Body of pancreas (tissue), 4 donors: Measurements from ENCODE around the gene SMIM35. TPM values are rescaled to one million over a fixed set of nuclear protein-coding genes. Genes with fewer than 3 reads are reported as not detected.

ENCODE experiments used
- ATAC-seq: fragments of 150-250 bp; one replicate; pipeline ENCODE4 v1.9.1; 2016
- DNase-seq, 4 donors: peaks; one replicate each; pipeline ENCODE4 v3.0.0-alpha.2; 2019
- H3K27ac ChIP-seq, 4 donors: fragments of 200-600 bp; sonication (generic); 1 replicate in 3 of 4; 2 replicates in 1 of 4; pipeline versions ENCODE4 v1.5.1 to v1.6.1; 2016 to 2019; ENCODE audit warnings: mild to moderate bottlenecking in 1 of 4, mixed read lengths in 1 of 4, moderate library complexity in 1 of 4
- H3K27me3 ChIP-seq, 2 donors: fragments of 200-600 bp; sonication (generic); one replicate each; pipeline ENCODE4 v1.6.0; 2016; ENCODE audit warnings: mild to moderate bottlenecking in 1 of 2
- H3K36me3 ChIP-seq, 2 donors: fragments of 200-600 bp; sonication (generic); replicated peaks in 1 of 2; 2 replicates each; pipeline ENCODE4 v1.5.1; 2016; ENCODE audit warnings: low read depth in 2 of 2; ENCODE audit not compliant: insufficient read depth in 1 of 2
- H3K4me1 ChIP-seq: fragments of 200-600 bp; sonication (generic); one replicate; pipeline ENCODE4 v1.6.0; 2016
- H3K4me3 ChIP-seq, 2 donors: fragments of 200-600 bp; sonication (generic); 1 replicate in 1 of 2; 2 replicates in 1 of 2; pipeline ENCODE4 v1.5.1; 2016 to 2019
- H3K9me3 ChIP-seq, 3 donors: fragments of 200-600 bp; sonication (generic); 1 replicate in 2 of 3; 2 replicates in 1 of 3; pipeline ENCODE4 v1.5.1; 2016
- POLR2A ChIP-seq, 3 donors: fragments of 450-650 bp; IDR thresholded peaks; one replicate each; pipeline ENCODE4 v1.6.1; 2016; ENCODE audit warnings: antibody characterized with exemption in 3 of 3, mild to moderate bottlenecking in 2 of 3
- WGBS, 2 donors: methylation state at CpG; one replicate each; pipeline ENCODE4 v1.1.5; 2017; 5-methylcytosine and 5-hydroxymethylcytosine counted together
- intact Hi-C: fragments of 100-400 bp; cut with DNase I; formaldehyde crosslinking; loops from one replicate; pipeline ENCODE4 v1.15.1; 2023
- total RNA-seq, 2 donors: library from RNA; depleted of rRNA; stranded (reverse); fragments of >200 nt; gene quantifications; one replicate each; pipeline ENCODE4 v1.1.0, GENCODE V29; 2016
- TF ChIP-seq, protein P1 (sequence below), 7 experiments: fragments of 450-650 bp in 4 of 7; fragments of 200-600 bp in 3 of 7; sonication (generic) in 3 of 7; IDR thresholded peaks; one replicate each; pipeline ENCODE4 v1.5.1; 2016 to 2019; ENCODE audit warnings: antibody characterized with exemption in 7 of 7

Gene SMIM35
- total RNA-seq, 2 donors from 2014 or later, result not detected

DNA sequence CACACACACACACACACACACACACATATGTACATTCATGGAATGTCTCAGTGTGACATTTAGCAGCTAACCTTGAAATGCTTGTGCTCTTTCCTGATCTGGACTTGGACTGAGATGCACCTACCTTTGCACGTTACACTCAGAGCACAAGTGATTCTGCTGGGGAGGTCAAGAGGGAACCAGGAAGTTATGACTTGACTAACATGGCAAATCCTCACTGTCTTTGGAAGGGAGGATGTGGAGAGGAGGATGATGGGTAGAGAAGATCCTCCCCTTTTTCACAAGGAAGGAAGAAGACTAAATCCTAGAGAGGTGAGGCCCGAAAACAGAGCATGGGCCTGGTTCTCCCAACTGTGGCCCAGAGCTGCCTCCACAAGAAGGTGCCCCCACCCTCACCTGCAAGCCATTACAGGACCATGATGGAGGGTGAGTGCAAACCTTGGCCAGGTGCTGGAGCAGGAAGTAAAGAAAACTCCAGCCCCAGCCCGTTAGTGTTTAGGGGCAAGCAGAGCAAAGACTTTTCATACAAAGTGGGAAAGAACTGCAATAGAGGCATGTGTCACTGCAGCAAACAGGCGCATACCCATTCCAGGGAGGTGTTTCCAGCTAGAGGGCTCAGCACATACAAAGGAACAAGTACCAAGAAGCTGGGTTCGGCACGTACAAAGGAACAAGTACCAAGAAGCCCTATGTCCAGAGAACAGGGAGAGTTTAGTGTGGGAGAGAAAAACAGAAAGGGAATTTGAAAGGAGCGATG lies 39.5 kb upstream of the SMIM35 start:
- WGBS, 2 donors, result 78% methylated on average over 7 of the region's 7 CpGs

DNA sequence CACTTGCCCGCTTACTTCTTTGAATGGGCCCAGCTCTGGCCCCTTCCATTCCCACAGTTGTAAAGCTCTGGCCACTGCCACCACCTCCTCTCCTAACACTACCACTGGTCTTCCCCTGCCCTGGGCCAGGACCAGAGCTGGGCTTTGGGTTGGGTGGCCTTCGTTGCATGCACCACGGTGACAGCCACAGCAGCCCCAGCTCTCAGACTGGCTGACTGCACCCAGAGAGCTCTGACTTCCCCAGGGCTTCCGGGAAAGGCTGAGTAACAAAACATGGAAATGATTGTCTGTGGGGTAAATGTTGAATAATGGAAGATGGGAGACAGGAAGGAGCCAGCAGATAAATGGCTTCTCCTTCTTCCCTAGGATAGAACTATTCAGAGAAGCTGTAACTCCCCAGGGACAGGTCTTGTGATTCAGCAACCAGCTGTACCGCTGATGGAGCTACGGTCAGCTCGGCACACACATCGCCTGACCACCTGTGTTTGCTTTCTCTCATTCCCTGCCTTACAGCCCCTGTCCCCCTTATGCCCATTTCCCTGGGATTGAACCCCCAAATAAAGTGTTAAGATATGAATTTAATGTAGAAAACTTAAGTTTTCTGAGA lies 38.3 kb upstream of the SMIM35 start:
- Histone ChIP-seq H3K27me3 (no peaks in the 10 kb centered on the region), H3K4me3 (no peak overlapping the region), H3K27ac (no peak overlapping the region), H3K36me3 (no peaks in the 10 kb centered on the region), H3K4me1 (no peaks in the 10 kb centered on the region), H3K9me3 (no peaks in the 10 kb centered on the region)
- DNase-seq, result no peak
- no peak for TF ChIP-seq POLR2A (IDR thresholded peaks at IDR 0.05)
- TF ChIP-seq, protein P1, sequence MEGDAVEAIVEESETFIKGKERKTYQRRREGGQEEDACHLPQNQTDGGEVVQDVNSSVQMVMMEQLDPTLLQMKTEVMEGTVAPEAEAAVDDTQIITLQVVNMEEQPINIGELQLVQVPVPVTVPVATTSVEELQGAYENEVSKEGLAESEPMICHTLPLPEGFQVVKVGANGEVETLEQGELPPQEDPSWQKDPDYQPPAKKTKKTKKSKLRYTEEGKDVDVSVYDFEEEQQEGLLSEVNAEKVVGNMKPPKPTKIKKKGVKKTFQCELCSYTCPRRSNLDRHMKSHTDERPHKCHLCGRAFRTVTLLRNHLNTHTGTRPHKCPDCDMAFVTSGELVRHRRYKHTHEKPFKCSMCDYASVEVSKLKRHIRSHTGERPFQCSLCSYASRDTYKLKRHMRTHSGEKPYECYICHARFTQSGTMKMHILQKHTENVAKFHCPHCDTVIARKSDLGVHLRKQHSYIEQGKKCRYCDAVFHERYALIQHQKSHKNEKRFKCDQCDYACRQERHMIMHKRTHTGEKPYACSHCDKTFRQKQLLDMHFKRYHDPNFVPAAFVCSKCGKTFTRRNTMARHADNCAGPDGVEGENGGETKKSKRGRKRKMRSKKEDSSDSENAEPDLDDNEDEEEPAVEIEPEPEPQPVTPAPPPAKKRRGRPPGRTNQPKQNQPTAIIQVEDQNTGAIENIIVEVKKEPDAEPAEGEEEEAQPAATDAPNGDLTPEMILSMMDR (IDR thresholded peaks at IDR 0.05), result no peak
- 69 to 80% methylated on average over 8 of the region's 8 CpGs for WGBS, 2 donors
- ATAC-seq, result no peak
- intact Hi-C loops, result no loop called here

More for the DNA sequence above, 39.5 kb upstream of the SMIM35 start:
- H3K4me1 ChIP-seq, result no peaks in the 10 kb centered on the region
- intact Hi-C loops, result no loop called here
- H3K36me3 ChIP-seq, result no peaks in the 10 kb centered on the region
- H3K4me3 ChIP-seq, result no peak overlapping the region
- no peak for ATAC-seq
- DNase-seq, result no peak
- TF ChIP-seq, protein P1 (IDR thresholded peaks at IDR 0.05), result no peak
- TF ChIP-seq POLR2A (IDR thresholded peaks at IDR 0.05), result no peak
- H3K27ac ChIP-seq, result no peak overlapping the region
- no peaks in the 10 kb centered on the region for H3K9me3 ChIP-seq
- H3K27me3 ChIP-seq, result no peaks in the 10 kb centered on the region

DNA sequence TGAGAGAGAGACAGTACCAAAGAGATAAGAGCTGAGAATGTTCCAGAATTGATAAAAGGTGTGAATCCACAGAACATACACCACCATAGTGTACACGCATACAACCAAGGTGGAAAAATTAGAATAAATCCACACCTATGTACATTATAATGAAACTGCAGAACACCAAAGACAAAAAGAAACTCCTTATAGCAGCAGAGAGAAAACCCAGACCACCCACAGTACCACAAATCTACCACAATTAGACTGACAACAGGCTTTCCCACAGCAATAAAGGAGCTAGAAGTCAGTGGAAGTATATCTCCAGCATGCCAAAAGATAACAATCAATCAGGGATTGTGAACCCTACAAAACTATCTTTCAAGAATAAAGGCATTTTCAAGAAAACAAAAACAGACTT lies 34.0 kb upstream of the SMIM35 start:
- no peak for TF ChIP-seq POLR2A (IDR thresholded peaks at IDR 0.05)
- TF ChIP-seq, protein P1 (IDR thresholded peaks at IDR 0.05), result no peak
- Histone ChIP-seq H3K27ac (no peak overlapping the region), H3K36me3 (no peaks in the 10 kb centered on the region), H3K4me1 (no peaks in the 10 kb centered on the region), H3K27me3 (no peaks in the 10 kb centered on the region), H3K4me3 (no peak overlapping the region), H3K9me3 (no peaks in the 10 kb centered on the region)
- ATAC-seq (no peak), DNase-seq (no peak)
- 92 to 100% methylated on average over 1 of the region's 1 CpG for WGBS, 2 donors
- intact Hi-C loops, result no loop called here

DNA sequence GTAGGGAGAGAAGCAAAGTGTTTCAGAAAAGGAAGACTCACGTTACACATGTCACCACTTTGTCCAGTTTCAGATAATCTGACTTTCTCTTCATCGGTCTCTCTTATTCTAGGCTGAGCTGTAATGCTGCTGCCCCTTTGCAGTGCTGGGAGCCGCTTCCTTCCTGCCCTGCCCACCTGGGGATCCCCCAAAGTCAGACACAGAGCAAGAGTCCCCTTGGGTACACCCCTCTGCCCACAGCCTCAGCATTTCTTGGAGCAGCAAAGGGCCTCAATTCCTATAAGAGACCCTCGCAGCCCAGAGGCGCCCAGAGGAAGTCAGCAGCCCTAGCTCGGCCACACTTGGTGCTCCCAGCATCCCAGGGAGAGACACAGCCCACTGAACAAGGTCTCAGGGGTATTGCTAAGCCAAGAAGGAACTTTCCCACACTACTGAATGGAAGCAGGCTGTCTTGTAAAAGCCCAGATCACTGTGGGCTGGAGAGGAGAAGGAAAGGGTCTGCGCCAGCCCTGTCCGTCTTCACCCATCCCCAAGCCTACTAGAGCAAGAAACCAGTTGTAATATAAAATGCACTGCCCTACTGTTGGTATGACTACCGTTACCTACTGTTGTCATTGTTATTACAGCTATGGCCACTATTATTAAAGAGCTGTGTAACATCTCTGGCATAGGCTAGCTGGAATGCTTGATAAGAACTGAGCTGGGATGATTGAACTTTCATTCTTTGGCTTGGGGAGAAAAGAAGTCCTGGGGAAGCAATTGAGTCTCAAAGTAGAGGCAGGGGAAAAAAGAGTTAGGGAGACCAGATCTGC lies 31.2 kb upstream of the SMIM35 start:
- intact Hi-C loops, result no loop called here
- H3K9me3 ChIP-seq, result no peaks in the 10 kb centered on the region
- ATAC-seq (no peak), DNase-seq (no peak)
- H3K27ac ChIP-seq, result no peak overlapping the region
- TF ChIP-seq POLR2A (IDR thresholded peaks at IDR 0.05), result no peak
- TF ChIP-seq, protein P1 (IDR thresholded peaks at IDR 0.05), result no peak
- H3K4me3 ChIP-seq, result no peak overlapping the region
- no peaks in the 10 kb centered on the region for H3K36me3 ChIP-seq
- 71 to 78% methylated on average over 6 to 9 of the region's 9 CpGs for WGBS, 2 donors
- no peaks in the 10 kb centered on the region for H3K27me3 ChIP-seq
- H3K4me1 ChIP-seq, result no peaks in the 10 kb centered on the region
